ENCODE results near the gene RFC1.
"Not testable (repeated sequence)": the region's sequence is repeated elsewhere in the genome, so short reads cannot be mapped to it uniquely, and the experiment has no call there.

The RFC1 gene

DNA sequence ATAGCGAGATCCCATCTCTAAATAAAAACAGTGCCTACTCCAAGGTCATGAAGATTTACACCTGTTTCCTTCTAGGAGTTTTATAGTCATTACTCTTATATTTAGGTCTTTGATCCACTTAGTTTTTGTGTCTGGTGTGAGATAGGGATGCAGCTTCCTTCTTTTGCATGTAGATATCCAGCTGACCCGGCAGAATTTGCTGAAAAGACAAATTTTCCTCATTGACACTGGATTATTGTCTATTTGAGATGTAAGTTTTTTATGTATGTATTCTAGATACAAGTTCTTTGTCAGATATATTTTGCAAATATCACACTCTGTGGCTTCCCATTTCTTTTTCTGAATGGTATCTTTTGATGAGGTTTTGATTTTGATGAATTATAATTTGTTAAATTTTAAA, 85.4 kb downstream of the RFC1 start:
- TF ChIP-seq, protein P1, sequence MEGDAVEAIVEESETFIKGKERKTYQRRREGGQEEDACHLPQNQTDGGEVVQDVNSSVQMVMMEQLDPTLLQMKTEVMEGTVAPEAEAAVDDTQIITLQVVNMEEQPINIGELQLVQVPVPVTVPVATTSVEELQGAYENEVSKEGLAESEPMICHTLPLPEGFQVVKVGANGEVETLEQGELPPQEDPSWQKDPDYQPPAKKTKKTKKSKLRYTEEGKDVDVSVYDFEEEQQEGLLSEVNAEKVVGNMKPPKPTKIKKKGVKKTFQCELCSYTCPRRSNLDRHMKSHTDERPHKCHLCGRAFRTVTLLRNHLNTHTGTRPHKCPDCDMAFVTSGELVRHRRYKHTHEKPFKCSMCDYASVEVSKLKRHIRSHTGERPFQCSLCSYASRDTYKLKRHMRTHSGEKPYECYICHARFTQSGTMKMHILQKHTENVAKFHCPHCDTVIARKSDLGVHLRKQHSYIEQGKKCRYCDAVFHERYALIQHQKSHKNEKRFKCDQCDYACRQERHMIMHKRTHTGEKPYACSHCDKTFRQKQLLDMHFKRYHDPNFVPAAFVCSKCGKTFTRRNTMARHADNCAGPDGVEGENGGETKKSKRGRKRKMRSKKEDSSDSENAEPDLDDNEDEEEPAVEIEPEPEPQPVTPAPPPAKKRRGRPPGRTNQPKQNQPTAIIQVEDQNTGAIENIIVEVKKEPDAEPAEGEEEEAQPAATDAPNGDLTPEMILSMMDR (IDR thresholded peaks at IDR 0.05; ENCODE audit: extremely low read depth, insufficient read depth, missing control alignments) = no peak
- in situ Hi-C loops (cut with MboI; ENCODE audit: low pct_unique_long_range_greater_than_20kb, low sequenced_read_pairs, unreplicated experiment) = no loop called here
- no peak for DNase-seq (ENCODE audit: low spot score)

DNA sequence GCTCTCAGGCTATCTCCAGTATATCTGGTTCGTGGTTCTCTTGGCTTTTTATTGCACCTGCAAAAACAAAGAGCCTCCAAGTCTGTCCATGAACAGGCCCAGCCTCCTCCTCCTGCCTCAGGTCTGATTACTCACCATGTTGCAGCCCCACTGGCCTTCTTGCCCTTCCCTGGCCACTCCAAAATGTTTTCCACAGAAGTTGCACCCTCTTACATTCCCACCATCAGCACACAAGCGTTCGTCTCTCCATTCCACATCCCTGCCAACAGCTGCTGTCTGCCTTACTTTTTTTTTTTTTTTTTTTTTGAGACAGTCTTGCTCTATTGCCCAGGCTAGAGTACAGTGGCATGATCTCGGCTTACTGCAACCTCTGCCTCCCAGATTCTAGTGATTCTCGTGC, 86.7 kb downstream of the RFC1 start:
- no peak for DNase-seq (ENCODE audit: low spot score)
- in situ Hi-C loops (cut with MboI; ENCODE audit: low pct_unique_long_range_greater_than_20kb, low sequenced_read_pairs, unreplicated experiment) = no loop called here
- TF ChIP-seq, protein P1 (IDR thresholded peaks at IDR 0.05; ENCODE audit: extremely low read depth, insufficient read depth, missing control alignments) = no peak

DNA sequence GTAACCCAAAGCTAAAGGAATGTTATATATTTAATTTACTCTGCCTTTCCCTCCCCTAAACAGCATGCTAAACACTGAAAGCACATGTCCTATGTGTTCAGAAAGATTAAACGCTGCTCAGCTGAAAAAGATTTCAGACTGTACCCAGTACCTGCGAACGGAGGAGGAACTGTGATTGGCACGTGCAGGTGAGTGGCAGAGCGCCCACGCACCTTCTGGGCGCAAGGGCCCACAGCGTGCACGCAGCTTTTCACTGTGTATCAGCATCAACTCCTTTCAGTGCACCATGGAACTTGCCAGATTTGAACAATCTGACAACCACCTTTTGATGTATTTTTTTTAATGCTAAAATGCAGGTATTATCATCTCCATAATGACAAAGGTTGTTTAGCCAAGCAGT, 87.7 kb downstream of the RFC1 start:
- TF ChIP-seq, protein P1 (IDR thresholded peaks at IDR 0.05; ENCODE audit: extremely low read depth, insufficient read depth, missing control alignments) = no peak
- DNase-seq (ENCODE audit: low spot score) = no peak
- in situ Hi-C loops (cut with MboI; ENCODE audit: low pct_unique_long_range_greater_than_20kb, low sequenced_read_pairs, unreplicated experiment) = no loop called here

DNA sequence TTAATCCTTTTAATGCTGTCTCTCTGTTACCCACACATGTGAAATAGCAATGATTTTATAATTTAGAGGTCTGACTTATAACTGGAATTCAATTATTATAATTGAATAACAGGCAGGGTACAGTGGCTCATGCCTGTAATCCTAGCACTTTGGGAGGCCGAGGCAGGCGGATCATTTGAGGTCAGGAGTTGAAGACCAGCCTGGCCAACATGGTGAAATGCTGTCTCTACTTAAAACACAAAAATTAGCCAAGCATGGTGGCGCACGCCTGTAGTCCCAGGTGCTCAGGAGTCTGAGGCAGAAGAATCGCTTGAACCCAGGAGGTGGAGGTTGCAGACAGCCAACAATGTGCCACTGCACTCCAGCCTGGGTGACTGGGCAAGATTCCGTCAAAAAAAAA, 88.5 kb downstream of the RFC1 start:
- DNase-seq (ENCODE audit: low spot score); in situ Hi-C loops (cut with MboI; ENCODE audit: low pct_unique_long_range_greater_than_20kb, low sequenced_read_pairs, unreplicated experiment): not testable (repeated sequence)

DNA sequence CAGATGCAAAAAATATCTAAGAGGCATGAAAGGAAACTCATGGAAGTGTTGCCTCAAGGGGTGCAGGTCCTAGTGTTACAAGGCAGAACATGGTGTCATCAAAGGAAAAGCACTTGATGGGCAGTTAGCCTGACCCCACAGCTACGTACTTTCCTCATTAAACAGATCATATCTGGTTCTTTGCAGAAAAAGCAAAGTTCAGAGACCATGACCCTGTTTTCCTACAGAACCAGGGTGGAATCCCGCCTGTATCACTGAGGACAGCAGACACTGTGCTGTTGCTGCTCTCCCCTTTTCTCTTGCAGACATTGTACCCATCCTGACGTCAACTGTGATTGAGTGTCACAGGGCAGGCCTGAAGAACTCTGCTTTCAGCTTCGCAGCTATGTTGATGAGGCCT, 91.7 kb downstream of the RFC1 start:
- TF ChIP-seq, protein P1 (IDR thresholded peaks at IDR 0.05; ENCODE audit: extremely low read depth, insufficient read depth, missing control alignments) = no peak
- DNase-seq (ENCODE audit: low spot score) = no peak
- in situ Hi-C loops (cut with MboI; ENCODE audit: low pct_unique_long_range_greater_than_20kb, low sequenced_read_pairs, unreplicated experiment) = no loop called here

DNA sequence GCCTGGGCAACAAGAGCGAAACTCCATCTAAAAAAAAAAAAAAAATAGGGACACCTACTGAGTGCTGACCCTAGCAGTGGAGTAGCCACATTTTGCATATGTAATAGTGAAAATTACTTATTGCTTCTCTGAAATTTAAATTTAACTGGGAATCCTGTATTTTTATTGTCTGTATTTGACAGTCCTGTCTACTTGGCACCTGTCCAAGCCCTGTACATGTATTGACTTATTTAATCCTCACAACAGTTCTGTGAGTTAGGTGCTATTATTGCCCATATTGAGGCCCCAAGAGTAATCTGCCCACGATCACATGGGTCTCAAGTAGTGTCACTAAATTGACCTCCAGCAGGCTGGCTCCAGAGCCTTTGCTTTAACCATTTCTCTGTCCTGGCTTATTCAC, 102.3 kb downstream of the RFC1 start:
- in situ Hi-C loops (cut with MboI; ENCODE audit: low pct_unique_long_range_greater_than_20kb, low sequenced_read_pairs, unreplicated experiment) = no loop called here
- no peak for DNase-seq (ENCODE audit: low spot score)

DNA sequence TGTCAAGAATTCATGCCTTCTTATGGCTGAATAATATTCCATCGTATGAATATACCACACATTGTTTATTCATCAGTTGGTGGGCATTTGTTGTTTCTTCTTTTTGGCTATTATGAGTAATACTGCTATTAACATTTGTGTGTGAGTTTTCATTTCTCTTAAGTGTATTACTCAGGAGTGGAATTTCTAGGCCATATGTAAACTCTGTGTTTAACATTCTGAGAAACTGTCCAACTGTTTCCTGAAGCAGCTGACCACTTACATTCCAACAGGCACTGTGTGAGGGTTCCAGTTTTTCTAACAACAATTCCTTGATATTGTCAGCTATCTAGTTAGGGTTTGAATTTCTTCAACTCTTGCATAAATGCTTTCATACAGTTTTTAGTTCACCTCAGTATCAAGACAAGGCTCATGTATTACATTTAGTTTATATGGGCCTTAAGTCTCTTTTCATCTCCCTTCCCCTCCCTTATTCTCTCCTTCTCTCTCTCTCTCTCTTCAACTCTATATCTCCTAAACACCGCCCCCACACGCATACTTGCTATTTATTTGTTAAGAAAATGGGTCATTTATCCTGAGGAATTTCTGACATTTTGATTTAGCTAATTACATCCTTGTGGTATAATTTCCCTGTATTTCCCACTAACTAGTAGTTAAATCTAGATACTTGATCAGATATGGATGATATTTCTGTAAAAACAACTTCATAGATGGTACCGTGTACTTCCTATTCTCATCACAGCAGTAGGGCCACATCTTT, 106.4 kb downstream of the RFC1 start:
- DNase-seq (ENCODE audit: low spot score) = no peak
- TF ChIP-seq, protein P1 (IDR thresholded peaks at IDR 0.05; ENCODE audit: extremely low read depth, insufficient read depth, missing control alignments) = no peak
- in situ Hi-C loops (cut with MboI; ENCODE audit: low pct_unique_long_range_greater_than_20kb, low sequenced_read_pairs, unreplicated experiment) = no loop called here

More for the DNA sequence above, 102.3 kb downstream of the RFC1 start:
- TF ChIP-seq, protein P1 (IDR thresholded peaks at IDR 0.05; ENCODE audit: extremely low read depth, insufficient read depth, missing control alignments) = no peak

Data from GM13977 (cell line).